GM21529 (cell line): ENCODE data around the gene CNGA2.
"Not testable (repeated sequence)": the region's sequence is repeated elsewhere in the genome, so short reads cannot be mapped to it uniquely, and the experiment has no call there.

ENCODE experiments used
- ATAC-seq: cut with Tn5 transposase; IDR thresholded peaks from one replicate; pipeline ENCODE4 v1.9.1; 2021; ENCODE audit not compliant: unreplicated experiment

CNGA2 gene

GRCh38 chrX:151734446-151734845, at the start of gene CNGA2:
Gene CNGA2, plus strand, starts transcription at chrX:151734746. Its CDS starts 3,738 bp downstream, at chrX:151738484.
- no peak for ATAC-seq

- no peak for ATAC-seq
These were observed 46.9 kb upstream of the CNGA2 start for GRCh38 chrX:151687635-151688034.

GRCh38 chrX:151688695-151689094, 45.9 kb upstream of the CNGA2 start:
- no peak for ATAC-seq

DNA sequence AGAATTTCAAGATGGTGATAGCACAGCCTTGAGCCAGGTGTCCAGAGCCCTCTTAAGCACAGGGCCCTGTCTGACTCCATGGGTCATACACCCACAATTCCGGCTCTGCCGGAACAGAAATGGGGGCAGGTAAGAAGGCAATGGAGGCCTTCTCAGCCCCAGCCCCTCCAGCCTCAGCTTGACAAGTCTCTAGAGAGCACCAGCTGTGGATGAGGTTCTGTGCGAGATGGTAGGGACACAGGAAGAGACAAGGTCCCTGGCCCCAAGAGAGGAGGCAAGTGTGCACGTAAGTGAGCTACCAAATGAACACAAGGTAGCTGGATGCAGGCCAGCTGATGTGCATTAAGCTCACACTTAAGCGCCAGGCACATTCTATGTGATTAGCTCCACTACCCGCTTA, 41.7 kb upstream of the CNGA2 start:
- no peak for ATAC-seq

DNA sequence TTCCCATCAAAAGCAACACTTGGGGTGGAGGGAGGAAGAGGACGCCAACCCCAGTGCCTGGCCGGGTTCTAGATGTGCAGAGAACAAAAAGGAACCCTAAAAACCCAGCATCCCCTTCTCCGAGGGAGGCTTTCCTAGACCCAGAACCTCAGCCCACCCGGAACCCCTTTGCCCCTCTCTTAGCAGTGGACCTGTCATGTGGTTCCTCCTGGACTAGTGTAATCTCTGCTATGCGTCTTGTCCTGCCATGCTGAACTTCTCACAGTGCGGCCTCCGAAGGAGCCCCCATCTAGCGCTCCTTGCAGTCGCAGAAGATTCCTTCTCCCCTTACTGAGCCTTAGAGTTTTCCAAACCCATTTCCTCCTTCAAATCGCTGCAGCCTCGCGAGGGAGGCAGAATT, 40.4 kb upstream of the CNGA2 start:
- ATAC-seq = no peak

DNA sequence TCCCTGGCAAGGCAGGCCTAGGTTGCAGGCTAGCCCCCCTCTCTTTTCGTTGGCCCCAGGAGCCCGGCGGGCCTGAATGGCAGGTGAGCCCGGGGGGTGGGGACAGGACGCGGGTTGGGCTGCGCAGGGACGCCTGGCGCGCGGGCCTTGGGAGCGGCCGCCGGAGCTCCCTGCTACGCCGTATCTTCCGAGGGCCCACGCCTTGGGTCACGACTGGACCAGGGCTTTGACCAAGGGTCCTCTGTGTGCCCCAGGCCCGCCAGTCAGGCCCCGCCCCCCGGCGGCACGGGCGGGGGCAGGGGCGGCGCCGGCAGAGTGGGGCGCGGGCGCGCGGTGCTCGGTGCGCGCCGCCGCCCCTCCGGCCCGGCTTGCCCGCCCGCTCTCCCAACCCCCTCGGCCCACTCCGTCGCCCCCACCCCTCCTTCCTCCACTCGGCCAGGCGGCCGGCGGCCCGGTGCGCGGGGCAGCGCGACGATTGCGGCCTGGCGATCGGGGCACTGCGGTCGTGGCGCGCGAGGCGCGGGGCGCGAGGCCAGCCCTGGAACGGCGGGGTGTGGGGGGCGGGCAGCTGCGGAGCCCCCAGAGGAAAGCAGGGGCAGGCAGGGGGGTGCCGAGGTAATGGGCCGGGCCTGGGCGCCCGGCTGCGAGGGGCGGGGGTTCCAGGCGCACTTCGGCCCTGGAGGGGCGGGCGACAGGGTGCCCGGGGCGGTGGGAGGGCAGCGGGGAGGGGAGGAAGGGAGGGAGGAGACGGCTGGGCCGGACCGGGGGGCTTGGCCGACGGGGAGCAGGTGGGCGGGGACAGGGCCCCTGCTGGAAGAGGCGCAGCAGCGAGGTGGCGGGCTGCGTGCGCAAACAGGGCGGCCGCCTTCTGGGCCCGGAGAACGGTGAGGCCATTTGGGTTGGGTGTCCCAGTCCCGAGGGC, 39.6 kb upstream of the CNGA2 start, which contains the start of gene PRRG3:
TSS of gene PRRG3 (plus strand) at position 798 of the 922 bp plus-strand sequence. CDS start 3,357 bp downstream, outside the sequence.
- no peak for ATAC-seq

DNA sequence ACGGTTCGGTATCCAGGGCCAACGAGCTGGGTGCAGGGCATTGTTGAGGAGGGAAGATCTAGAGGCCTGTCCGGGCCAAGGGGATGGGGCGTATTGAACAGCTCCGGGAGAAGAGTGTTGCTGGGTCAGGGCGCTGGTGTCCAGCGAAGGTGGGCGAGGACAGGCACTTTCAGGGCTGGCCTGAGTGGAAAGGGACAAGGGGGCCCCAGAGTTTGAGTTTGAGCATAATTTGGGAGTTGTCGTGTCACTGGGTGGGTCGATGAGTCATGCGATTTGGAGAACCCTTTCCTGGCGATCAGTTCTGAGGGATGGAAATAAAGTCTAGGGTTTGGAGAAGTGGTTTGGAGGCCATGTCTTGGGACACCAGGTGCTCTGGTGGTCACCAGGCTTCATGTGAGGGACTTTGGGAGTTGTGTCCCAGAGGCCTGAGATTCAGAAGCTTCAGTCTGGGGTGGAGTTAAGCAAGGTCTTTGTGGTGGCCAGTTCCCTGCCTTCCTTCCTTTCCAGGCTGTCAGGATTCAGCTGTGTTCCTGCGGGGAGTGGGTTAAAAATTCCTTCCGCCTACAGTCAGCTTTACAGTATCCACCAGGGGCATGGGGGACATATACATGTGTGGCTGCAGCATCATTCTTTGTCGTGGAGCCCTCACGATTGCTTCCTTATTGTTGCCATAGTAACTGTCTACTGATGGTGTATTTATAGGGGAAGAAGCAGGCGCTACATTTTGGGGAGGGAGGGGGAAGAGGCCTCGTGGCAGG, 38.8 kb upstream of the CNGA2 start:
- ATAC-seq = no peak

DNA sequence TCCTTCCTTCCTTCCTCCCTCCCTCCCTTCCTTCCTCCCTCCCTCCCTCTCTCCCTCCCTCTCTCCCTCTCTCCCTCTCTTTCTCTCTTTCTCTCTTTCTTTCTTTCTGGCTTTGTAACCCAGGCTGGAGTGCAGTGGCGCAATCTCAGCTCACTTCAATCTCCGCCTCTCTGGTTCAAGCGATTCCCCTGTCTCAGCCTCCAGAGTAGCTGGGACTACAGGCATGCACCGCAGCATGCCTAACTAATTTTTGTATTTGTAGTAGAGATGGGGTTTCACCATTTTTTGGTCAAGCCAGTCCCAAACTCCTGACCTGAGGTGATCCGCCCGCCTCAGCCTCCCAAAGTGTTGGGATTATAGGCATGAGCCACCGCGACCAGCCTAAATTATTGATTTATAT, 37.5 kb upstream of the CNGA2 start:
- ATAC-seq = not testable (repeated sequence)

- ATAC-seq = no peak
These were observed 37.0 kb upstream of the CNGA2 start for GRCh38 chrX:151697522-151697921.

GRCh38 chrX:151698485-151698884, 36.1 kb upstream of the CNGA2 start:
- ATAC-seq = no peak

GRCh38 chrX:151699746-151700145, 34.8 kb upstream of the CNGA2 start:
- ATAC-seq = no peak

DNA sequence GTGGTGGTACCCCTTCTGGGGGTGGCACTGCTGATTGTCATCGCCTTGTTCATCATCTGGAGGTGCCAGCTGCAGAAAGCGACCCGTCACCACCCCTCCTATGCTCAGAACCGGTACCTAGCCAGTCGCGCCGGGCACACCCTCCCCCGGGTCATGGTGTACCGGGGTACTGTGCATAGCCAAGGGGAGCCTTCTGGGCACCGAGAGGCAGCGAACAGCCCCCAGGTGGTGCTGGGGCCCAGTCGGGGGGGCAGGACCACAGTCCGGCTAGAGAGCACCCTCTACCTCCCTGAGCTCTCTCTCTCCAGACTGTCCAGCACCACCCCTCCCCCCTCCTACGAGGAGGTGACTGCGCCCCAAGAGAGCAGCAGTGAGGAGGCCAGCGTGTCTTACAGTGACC, 34.0 kb upstream of the CNGA2 start:
- ATAC-seq = no peak

GRCh38 chrX:151701071-151701470, 33.5 kb upstream of the CNGA2 start:
- ATAC-seq = no peak

DNA sequence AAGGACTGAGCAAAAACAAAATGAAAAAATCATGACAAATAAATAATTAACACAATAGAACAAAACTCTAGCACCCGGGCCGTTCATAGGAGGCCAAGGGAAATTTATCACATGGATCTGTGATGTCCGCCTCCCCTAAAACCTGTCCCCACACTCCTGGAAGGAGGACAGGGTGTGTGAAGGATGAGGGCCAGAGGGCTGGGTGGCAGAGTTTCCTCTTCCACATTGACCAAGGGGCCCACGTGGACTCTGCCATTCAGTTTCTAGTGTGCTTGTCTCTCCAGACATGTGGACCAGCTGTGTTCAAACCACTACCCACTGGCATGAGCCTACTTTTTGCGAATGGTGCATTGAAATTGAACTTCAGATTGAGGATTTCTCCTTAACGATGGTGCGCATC, 33.0 kb upstream of the CNGA2 start:
- no peak for ATAC-seq

GRCh38 chrX:151702026-151702714, 32.4 kb upstream of the CNGA2 start:
- no peak for ATAC-seq

DNA sequence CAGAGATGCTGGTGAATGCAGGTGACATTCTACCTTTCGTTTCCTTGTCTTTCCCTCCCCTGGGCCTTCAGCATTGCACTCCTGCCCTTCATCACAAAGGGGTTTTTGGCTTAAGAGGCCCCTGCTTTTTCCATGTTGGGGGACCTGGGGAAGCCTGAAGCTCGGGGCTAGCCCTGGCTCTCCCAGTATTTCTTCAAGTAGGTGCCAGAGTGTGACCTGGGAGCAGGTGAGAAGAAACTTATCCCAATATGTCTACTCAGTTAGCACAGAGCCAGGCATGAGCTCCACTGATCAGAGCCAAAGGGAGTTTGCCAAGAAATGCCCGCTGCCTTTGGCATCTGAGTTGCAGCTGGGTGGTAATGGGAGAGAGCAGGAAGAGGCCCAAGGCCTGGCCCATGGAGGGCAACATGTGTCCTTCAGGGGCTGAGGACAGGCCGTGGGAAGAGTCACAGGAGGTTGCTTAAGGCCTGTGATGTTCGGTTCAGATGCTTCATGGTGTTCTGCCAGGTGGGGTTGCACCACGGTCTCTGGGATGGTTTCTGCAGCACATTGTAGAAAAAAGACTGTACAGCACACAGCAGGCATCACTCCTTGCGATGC, 31.7 kb upstream of the CNGA2 start:
- no peak for ATAC-seq

- ATAC-seq = no peak
These were observed 31.1 kb upstream of the CNGA2 start for GRCh38 chrX:151703487-151703886.

GRCh38 chrX:151704041-151704663, 30.4 kb upstream of the CNGA2 start:
- no peak for ATAC-seq

DNA sequence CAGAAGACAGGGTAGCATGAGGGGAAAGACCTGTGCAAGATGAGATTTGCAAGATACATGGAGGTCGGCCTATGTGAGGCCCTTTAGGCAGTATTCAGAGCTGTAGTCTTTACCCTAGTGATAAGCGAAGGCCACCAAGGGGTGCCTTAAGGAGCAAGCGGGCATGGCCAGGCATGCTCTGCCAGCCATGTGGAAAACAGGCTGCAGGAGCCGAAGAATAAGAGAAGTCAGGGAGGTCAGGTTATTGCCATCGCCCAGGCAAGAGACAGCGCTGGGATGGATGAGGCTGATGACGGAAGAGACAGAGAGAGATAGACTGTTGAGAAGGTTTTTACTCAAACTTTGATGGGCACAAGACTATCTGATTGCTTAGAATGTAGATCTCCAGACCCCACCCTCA, 25.7 kb upstream of the CNGA2 start:
- no peak for ATAC-seq

GRCh38 chrX:151710457-151710856, 24.1 kb upstream of the CNGA2 start:
- no peak for ATAC-seq

- ATAC-seq = no peak
These were observed 23.4 kb upstream of the CNGA2 start for GRCh38 chrX:151711154-151711553.
